K562 (cell line): Measurements from ENCODE around the gene CDYL2.

Experiments used
- CEBPG ChIP-seq, 3 experiments: fragments of 200-800 bp in 1 of 3; sonication (Bioruptor generic) in 1 of 3; sonication (generic) in 1 of 3; formaldehyde crosslinking in 1 of 3; IDR thresholded peaks in 2 of 3; conservative IDR thresholded peaks in 1 of 3; 2 replicates each; pipeline versions ENCODE4 v1.6.1 to v1.8.0; 2016 to 2022; ENCODE audit warnings: missing compliant biosample characterization in 2 of 3, missing genetic modification characterization in 2 of 3, mild to moderate bottlenecking in 1 of 3, missing genetic modification reagents in 1 of 3
- FOXA1 ChIP-seq: fragments of 450-650 bp; IDR thresholded peaks from 2 replicates; pipeline ENCODE4 v1.6.1; 2016; ENCODE audit warnings: mild to moderate bottlenecking, borderline replicate concordance
- NR2C1 ChIP-seq, 2 experiments: fragments of 450-650 bp; IDR thresholded peaks; 2 replicates each; pipeline ENCODE4 v1.6.1; 2017; ENCODE audit warnings: mild to moderate bottlenecking in 2 of 2, antibody characterized with exemption in 1 of 2, inconsistent platforms in 1 of 2, missing compliant biosample characterization in 1 of 2, missing genetic modification characterization in 1 of 2
- TF ChIP-seq, protein P1 (sequence below), 3 experiments: fragments of 200-800 bp in 1 of 3; fragments of 250-450 bp in 1 of 3; fragments of 450-650 bp in 1 of 3; sonication (Bioruptor Pico) in 1 of 3; sonication (Bioruptor generic) in 1 of 3; formaldehyde crosslinking in 1 of 3; IDR thresholded peaks; 2 replicates each; pipeline versions ENCODE4 v1.6.1 to v1.8.0; 2016 to 2022; ENCODE audit warnings: mild to moderate bottlenecking in 2 of 3, missing genetic modification characterization in 2 of 3, missing compliant biosample characterization in 1 of 3, moderate library complexity in 1 of 3
- TF ChIP-seq, protein P2 (sequence below): fragments of 450-650 bp; IDR thresholded peaks from 2 replicates; pipeline ENCODE4 v1.6.1; 2018; ENCODE audit not compliant: partially characterized antibody

DNA sequence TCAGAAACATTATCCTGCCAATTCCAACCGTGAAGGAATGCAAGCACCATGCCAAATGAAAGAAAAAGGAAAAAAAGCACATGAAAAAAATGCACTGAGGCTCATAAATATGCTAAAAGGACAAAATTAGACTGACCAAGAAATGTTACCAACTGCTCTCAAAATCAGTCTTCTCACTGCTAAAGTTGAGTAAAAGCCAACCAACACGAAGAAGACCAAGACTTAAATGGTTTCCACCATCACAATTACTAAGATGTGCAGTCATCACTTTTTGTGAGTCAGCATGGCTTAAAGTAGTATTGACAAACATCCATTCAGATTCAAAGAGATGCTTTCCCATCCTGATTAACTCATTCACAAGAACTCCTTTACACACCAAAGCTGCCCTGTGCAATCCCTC lies 16.4 kb downstream of the CDYL2 start:
- TF ChIP-seq NR2C1 (IDR thresholded peaks at IDR 0.05) (no peak), NR2C1 (tag; IDR thresholded peaks at IDR 0.05) (no peak), FOXA1 (no peak), CEBPG (CRISPR knock-in tag; IDR thresholded peaks at IDR 0.05) (no peak), CEBPG (tag; conservative IDR thresholded peaks at IDR 0.05 in 1 of 2, IDR thresholded peaks at IDR 0.05 in 1 of 2) (no peak)
- TF ChIP-seq, protein P1, sequence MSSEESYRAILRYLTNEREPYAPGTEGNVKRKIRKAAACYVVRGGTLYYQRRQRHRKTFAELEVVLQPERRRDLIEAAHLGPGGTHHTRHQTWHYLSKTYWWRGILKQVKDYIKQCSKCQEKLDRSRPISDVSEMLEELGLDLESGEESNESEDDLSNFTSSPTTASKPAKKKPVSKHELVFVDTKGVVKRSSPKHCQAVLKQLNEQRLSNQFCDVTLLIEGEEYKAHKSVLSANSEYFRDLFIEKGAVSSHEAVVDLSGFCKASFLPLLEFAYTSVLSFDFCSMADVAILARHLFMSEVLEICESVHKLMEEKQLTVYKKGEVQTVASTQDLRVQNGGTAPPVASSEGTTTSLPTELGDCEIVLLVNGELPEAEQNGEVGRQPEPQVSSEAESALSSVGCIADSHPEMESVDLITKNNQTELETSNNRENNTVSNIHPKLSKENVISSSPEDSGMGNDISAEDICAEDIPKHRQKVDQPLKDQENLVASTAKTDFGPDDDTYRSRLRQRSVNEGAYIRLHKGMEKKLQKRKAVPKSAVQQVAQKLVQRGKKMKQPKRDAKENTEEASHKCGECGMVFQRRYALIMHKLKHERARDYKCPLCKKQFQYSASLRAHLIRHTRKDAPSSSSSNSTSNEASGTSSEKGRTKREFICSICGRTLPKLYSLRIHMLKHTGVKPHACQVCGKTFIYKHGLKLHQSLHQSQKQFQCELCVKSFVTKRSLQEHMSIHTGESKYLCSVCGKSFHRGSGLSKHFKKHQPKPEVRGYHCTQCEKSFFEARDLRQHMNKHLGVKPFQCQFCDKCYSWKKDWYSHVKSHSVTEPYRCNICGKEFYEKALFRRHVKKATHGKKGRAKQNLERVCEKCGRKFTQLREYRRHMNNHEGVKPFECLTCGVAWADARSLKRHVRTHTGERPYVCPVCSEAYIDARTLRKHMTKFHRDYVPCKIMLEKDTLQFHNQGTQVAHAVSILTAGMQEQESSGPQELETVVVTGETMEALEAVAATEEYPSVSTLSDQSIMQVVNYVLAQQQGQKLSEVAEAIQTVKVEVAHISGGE (CRISPR knock-in tag; IDR thresholded peaks at IDR 0.05) = no peak
- TF ChIP-seq, protein P2, sequence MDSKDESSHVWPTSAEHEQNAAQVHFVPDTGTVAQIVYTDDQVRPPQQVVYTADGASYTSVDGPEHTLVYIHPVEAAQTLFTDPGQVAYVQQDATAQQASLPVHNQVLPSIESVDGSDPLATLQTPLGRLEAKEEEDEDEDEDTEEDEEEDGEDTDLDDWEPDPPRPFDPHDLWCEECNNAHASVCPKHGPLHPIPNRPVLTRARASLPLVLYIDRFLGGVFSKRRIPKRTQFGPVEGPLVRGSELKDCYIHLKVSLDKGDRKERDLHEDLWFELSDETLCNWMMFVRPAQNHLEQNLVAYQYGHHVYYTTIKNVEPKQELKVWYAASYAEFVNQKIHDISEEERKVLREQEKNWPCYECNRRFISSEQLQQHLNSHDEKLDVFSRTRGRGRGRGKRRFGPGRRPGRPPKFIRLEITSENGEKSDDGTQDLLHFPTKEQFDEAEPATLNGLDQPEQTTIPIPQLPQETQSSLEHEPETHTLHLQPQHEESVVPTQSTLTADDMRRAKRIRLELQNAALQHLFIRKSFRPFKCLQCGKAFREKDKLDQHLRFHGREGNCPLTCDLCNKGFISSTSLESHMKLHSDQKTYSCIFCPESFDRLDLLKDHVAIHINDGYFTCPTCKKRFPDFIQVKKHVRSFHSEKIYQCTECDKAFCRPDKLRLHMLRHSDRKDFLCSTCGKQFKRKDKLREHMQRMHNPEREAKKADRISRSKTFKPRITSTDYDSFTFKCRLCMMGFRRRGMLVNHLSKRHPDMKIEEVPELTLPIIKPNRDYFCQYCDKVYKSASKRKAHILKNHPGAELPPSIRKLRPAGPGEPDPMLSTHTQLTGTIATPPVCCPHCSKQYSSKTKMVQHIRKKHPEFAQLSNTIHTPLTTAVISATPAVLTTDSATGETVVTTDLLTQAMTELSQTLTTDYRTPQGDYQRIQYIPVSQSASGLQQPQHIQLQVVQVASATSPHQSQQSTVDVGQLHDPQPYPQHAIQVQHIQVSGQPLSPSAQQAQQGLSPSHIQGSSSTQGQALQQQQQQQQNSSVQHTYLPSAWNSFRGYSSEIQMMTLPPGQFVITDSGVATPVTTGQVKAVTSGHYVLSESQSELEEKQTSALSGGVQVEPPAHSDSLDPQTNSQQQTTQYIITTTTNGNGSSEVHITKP = no peak
